Brain microvascular endothelial cell (primary cell): ENCODE results near the gene NBAS.

Experiments
- DNase-seq: peaks from one replicate; pipeline ENCODE4 v3.0.0-alpha.2; 2020
- H3K27ac ChIP-seq: fragments of 250-450 bp; sonication (Bioruptor Pico); 2 replicates; pipeline ENCODE4 v1.5.1; 2020; ENCODE audit warnings: mild to moderate bottlenecking, moderate library complexity
- H3K27me3 ChIP-seq: fragments of 250-450 bp; sonication (Bioruptor Pico); replicated peaks from 2 replicates; pipeline ENCODE4 v1.5.1; 2020; ENCODE audit warnings: mild to moderate bottlenecking
- H3K36me3 ChIP-seq: fragments of 250-450 bp; sonication (Bioruptor Pico); replicated peaks from 2 replicates; pipeline ENCODE4 v1.5.1; 2020; ENCODE audit warnings: mild to moderate bottlenecking
- H3K4me3 ChIP-seq: 2 replicates; pipeline ENCODE4 v1.5.1; 2011; ENCODE audit warnings: low read depth, mild to moderate bottlenecking, control low read depth, low read length, moderate library complexity
- in situ Hi-C: cut with HindIII; loops from 2 replicates; pipeline ENCODE4 v1.10.0; 2017; ENCODE audit warnings: low sequenced_read_pairs, low pct_ligation_motif_present
- TF ChIP-seq, protein P1 (sequence below): IDR thresholded peaks from 2 replicates; pipeline ENCODE4 v1.5.1; 2011; ENCODE audit warnings: low read depth, mild to moderate bottlenecking, moderate library complexity, low read length, control low read depth, inconsistent platforms; ENCODE audit errors: missing control alignments

Gene NBAS

GRCh38 chr2:15136639-15137038 lies 424.5 kb downstream of the NBAS start:
- no peaks in the 10 kb centered on the region for H3K27me3 ChIP-seq
- no peak for DNase-seq
- no peak overlapping the region for H3K27ac ChIP-seq
- H3K36me3 ChIP-seq, result no peaks in the 10 kb centered on the region
- no peak overlapping the region for H3K4me3 ChIP-seq
- in situ Hi-C loops, result no loop called here
- TF ChIP-seq, protein P1, sequence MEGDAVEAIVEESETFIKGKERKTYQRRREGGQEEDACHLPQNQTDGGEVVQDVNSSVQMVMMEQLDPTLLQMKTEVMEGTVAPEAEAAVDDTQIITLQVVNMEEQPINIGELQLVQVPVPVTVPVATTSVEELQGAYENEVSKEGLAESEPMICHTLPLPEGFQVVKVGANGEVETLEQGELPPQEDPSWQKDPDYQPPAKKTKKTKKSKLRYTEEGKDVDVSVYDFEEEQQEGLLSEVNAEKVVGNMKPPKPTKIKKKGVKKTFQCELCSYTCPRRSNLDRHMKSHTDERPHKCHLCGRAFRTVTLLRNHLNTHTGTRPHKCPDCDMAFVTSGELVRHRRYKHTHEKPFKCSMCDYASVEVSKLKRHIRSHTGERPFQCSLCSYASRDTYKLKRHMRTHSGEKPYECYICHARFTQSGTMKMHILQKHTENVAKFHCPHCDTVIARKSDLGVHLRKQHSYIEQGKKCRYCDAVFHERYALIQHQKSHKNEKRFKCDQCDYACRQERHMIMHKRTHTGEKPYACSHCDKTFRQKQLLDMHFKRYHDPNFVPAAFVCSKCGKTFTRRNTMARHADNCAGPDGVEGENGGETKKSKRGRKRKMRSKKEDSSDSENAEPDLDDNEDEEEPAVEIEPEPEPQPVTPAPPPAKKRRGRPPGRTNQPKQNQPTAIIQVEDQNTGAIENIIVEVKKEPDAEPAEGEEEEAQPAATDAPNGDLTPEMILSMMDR, result no peak

- no peak overlapping the region for H3K27ac ChIP-seq
- H3K4me3 ChIP-seq, result no peak overlapping the region
- in situ Hi-C loops, result no loop called here
- TF ChIP-seq, protein P1, result no peak
- H3K36me3 ChIP-seq, result no peaks in the 10 kb centered on the region
- DNase-seq, result no peak
- H3K27me3 ChIP-seq, result no peaks in the 10 kb centered on the region
Measured at GRCh38 chr2:15134957-15135356, 426.2 kb downstream of the NBAS start.

GRCh38 chr2:15133461-15133860 lies 427.7 kb downstream of the NBAS start:
- Histone ChIP-seq H3K27ac (no peak overlapping the region), H3K27me3 (no peaks in the 10 kb centered on the region), H3K4me3 (no peak overlapping the region), H3K36me3 (no peaks in the 10 kb centered on the region)
- TF ChIP-seq, protein P1, result no peak
- DNase-seq, result no peak
- in situ Hi-C loops, result no loop called here

DNA sequence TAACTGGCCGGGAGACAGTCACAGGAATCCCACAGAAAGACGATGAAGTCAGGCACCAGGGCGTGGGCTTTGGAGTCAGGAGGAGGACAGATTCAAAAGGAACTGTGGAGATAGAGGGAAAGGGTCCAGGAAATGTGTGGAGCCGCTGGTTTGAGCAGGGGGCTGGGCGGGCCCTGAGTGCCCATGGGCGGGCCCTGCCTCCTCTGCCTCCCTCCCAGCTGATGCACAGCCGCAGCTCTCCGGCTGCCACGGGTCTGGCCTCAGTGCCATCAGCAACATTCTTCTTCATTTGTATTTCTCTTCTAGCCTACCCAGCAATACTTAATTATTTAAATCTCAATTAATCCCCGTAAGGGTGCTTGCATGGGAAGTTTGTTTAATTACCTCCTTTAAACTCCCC lies 432.3 kb downstream of the NBAS start:
- TF ChIP-seq, protein P1, result no peak
- Histone ChIP-seq H3K36me3 (no peaks in the 10 kb centered on the region), H3K27ac (no peak overlapping the region), H3K4me3 (no peak overlapping the region), H3K27me3 (no peaks in the 10 kb centered on the region)
- DNase-seq, result no peak
- in situ Hi-C loops, result no loop called here

DNA sequence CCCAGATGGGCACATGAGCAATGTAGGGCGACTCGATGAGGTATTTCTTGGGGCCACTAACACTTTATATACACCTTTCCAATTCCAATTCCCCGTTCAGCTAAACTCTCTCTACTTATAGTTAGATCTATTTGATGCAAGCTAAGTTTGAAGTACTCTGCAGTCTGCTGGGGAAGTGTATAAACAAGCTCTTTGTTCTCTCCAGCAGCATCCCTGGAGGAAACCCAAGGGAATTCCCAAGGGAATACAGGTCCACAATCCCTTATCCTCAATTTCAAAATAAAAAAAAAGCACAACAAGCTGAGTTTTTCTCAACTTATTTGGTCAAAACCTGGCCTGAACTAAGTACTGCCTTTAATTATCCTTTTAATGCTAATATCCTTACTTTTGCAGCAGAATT lies 433.3 kb downstream of the NBAS start:
- H3K4me3 ChIP-seq, result no peak overlapping the region
- no peaks in the 10 kb centered on the region for H3K36me3 ChIP-seq
- no peak overlapping the region for H3K27ac ChIP-seq
- no peak for DNase-seq
- TF ChIP-seq, protein P1, result no peak
- in situ Hi-C loops, result no loop called here
- no peaks in the 10 kb centered on the region for H3K27me3 ChIP-seq

GRCh38 chr2:15127301-15127700 lies 433.8 kb downstream of the NBAS start:
- Histone ChIP-seq H3K27ac (no peak overlapping the region), H3K27me3 (no peaks in the 10 kb centered on the region), H3K4me3 (no peak overlapping the region), H3K36me3 (no peaks in the 10 kb centered on the region)
- in situ Hi-C loops, result no loop called here
- no peak for DNase-seq
- TF ChIP-seq, protein P1, result no peak
